NCI-H2081 treated with DMSO at 0.1 percent for 48 hours (cell line): ENCODE results near the gene RALGAPA2.
A peak's percentile ranks its signal among the peaks of the same experiment; 100 is the strongest.

Experiments
- DNase-seq: peaks from one replicate; lab custom pipeline; 2025; lab: John Stamatoyannopoulos, UW

The RALGAPA2 gene

DNA sequence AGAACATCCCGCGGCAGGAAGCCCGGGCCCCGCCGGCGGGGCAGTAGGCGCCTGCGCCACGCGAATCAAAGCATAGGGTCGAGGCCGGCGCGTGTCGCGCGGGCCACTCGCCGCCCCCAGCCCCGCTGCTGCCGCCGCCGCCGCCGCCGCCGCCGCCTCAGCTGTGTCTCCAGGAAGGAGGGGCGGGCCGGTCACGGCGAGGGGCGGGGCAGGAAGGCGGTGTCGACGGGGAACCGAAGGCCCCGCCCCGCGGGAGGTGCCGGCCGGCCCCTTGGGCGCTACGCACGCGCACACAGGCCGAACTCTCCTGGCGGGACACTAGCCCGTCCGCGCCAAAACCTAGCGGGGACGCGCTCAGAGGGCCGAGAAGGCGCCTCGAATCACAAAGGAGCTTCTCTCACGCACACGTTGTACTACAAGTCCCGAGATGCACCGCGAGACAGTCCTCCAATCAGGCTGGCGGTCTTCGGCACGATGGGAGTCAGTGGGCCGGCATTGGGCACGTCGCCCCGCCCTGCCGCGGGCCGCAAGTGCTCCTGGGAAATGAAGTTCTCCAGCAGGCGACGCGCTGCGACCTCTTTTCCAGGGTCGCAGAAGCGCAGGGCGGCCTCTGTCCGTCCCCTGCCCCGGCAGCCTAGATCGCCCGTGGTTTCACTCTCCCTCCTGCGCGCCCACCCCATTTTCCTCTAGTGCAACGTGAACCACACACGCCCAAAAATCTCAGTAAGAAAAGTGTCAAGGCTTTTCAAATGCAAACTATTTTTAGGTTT, at the start of gene RALGAPA2:
Gene RALGAPA2, minus strand, starts transcription at position 171 of the 770 bp plus-strand sequence. Its CDS starts 164 bp downstream, at position 7.
- DNase-seq, result peak; percentile 90

DNA sequence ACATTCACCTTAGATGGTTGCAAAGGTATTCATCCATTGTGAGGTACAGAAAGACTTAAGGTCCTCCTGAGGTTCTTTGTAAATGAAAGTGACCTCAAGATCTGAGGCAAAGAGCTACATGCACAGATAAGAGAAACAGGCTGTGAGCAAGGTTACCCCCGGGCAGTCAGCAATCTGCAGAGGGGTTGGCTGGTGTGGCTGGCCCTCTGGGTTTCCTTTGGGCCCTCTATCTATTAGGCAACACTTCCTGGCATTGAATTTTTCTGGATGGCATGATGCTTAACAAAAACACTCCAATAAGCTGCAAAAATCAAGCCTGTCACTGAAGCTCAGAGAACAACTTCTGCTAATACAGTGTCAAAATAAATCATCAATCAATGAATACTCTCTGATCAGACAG, 48.9 kb upstream of the RALGAPA2 start:
- no peak for DNase-seq

DNA sequence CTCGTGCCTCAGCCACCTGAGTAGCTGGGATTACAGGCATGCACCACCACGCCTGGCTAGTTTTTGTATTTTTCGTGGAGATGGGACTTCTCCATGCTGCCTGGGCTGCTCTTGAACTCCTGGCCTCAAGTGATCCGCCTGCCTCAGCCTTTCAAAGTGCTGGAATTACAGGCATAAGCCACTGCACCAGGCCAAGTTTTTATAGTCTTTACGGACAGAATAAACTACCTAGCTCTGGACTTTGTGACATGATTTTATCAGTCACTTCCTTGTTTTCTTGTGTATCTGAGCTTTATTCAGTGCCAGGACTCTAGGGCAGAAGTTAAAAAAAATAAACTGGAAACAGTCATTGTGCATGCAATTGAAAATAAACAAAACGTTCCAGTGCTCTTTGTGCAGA, 46.7 kb upstream of the RALGAPA2 start:
- no peak for DNase-seq

DNA sequence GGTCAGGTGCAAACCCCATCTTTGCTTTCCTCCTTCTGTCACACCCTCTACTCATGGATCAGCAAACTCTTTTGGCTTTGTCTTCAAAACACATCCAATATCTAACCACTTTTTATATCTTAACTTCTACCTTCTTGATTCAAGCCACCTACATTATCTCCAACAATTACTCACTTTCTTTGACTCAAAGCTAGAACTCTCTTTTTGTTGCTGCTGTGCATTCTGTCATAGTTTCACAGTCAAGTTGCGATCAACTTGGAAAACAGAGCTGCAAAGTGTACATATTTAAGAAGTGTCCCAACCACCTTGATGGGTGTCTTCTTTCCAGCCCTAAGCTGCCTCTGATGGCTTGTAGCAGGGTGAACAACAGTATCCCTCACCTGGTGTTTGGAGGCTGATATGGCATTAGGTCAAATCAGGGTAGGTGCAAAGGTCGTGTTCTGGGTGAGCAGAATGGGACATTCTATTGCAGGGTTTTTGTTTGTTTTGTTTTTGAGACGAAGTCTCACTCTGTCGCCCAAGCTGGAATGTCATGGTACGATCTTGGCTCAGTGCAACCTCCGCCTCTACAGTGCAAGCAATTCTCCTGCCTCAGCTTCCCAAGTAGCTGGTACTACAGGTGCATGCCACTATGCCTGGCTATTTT, 43.4 kb upstream of the RALGAPA2 start:
- no peak for DNase-seq

DNA sequence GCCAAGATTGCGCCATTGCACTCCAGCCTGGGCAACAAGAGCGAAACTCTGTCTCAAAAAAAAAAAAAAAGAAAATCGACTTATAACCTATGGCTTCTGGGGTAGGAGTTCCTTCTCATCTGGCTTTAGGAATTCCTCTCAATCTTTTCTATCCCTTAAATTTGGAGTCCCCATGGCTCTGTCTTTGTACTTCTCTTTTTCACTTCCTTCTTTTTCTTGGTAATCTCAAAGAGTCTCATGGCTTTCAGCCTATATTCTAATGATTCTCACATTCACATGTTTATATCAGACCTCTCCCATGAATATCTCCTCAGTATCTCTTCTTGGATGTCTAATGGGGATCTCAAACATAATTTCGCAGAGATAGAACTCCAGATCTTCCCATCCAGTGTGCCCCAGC, 42.8 kb upstream of the RALGAPA2 start:
- no peak for DNase-seq

DNA sequence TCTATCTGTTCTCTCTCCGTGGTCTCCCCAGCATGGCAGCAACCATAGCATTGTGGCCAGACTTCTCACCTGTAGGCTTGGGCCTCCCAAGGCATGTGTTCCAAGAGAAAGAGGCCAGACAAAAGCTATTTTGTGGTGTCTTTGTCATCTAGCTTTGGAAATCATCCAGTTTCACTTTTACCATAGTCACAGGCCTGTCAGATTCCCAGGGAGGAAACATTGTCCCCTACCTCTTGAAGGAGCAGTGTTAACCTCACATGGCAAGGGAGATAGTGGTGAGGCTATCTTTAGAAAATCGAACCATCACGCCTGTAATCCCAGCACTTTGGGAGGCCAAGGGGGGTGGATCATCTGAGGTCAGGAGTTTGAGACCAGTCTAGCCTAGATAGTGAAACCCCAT, 42.3 kb upstream of the RALGAPA2 start:
- DNase-seq, result no peak

DNA sequence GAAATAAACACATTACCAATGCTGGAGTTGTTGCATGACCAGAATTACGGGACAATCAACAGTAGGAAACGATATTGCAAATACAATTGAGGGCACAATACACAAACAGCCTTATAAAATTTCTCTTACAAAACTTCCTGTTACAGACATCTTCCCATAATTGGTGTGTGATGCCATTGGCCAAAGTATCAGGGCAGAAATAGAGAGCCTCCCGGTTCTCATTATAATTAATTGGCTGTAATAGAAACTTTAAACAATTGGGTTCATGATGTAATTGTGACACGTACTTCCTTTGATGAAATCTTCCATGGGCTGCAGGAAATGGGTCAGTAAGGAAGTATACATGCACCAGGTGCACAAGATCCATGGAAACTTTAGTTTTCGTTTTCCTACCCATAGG, 40.3 kb upstream of the RALGAPA2 start:
- DNase-seq, result no peak

DNA sequence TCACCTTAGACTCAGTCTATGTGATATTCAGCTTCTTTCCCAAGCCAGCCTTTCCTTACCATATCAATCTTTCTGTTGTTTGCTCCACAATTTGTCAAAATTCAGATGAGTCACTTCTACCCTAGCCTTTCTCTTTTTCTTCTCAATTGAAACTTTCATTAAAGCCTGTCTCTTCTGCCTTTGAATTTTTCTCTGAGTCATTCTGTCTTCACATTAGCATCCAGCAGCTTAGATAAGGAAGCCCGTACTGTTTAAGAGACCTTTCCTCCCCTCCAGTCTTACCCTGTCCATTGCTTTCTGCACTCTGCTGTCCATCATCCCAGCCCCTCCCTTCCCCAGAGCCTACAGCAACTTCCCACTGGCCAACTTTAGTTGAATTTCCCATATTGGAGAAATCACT, 34.9 kb upstream of the RALGAPA2 start:
- no peak for DNase-seq

DNA sequence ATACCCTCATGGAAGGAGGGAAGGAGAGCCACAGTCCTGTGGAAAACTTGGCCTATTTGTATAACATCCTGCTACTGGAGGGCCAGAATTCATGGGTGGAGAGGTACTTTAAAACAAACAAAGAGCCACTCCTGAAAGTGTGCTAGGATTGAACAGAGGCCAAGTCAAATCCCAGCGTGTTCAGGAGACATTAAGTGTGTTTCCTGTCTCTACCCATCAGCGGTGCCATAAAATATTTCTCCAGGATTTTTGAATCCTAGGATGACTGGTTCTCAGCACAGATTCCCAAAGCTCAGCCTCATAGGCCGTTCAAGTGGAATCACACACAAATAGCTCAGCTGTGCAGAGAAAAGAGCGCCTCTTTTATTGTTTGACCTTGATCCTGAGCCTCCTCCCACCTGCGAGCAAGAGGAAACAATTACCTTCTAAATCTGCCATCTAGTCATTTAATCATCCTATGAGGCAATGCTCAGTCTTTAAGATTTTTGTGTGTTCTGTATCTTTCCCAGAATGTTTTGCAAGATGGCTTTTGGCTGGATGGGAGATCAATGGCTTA, 31.8 kb upstream of the RALGAPA2 start:
- no peak for DNase-seq

DNA sequence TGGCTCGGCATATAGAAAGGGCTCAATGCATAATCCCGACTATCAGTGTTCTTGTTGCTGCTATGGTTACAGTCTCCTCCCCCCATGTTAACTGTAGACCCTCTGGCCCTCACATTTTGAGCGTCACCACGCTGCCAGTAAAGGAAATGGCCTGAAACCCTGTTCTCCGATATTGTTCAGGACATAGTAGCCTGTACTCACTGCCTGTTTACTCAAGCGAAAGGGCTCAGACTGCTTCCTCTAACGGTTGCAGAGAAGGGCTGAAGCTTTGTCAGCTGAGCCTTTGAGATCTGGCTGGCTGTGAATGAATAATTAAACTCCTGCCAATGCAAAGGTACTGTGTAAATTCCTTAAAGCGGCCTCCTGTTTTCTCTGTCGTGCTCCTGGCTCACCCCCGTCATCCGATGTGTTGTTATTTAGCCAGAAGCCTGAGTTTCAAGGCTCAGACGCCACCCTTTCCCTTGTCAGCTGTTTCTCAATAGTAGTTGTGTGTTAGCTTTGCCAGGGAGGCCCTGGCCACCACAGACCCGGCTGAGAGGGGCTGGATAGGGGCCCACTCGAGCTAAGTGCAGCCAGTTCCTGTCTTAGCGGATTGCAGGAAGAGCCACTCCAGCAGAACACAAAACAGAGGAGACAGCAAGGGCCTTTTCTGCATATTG, 31.2 kb upstream of the RALGAPA2 start:
- peak; percentile 4 for DNase-seq

DNA sequence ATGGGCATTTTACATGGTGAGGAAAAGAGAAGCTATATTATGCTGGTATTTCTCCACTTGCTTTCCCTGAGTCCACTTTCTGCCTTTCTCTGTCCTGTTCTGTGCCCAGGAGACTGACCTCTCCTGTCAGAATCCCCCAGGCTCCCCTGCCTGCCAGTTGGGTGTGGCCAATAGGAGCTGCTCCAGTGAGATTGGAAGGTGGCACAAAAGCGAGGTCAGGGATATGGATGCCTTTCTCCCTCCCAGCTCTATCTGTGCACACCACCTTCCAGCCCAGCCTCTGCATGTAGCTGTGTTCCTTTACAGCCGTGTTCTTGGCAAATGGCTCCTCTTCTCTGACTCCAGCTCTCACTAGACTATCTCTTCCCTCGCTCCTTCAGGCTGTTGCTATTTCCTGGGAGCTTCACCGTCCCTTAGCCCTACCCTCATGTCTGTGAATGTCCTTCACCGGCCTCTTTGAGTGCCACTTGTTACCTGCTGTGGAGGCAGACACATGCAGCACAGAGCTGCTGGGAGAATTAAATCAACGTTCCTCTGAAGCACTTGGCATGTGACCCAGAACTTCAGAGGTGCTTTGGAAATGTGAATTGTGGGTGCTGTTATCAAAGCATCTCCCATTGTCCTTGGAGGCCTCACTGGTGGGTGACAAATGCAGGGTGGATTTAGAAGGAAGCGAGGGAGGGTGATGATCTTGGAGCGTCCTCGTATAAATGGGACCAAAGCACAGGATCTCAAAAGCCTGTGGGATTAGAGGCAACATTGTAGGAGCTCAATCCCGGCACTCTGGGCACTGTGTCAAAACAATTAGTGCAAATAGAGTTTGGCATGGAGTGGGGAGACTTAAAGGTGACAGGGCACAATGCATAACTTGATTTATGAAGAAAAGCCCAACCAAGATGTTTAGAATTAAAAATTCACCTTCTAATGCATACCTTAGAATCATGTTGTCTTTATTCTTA, 28.9 kb upstream of the RALGAPA2 start:
- no peak for DNase-seq

DNA sequence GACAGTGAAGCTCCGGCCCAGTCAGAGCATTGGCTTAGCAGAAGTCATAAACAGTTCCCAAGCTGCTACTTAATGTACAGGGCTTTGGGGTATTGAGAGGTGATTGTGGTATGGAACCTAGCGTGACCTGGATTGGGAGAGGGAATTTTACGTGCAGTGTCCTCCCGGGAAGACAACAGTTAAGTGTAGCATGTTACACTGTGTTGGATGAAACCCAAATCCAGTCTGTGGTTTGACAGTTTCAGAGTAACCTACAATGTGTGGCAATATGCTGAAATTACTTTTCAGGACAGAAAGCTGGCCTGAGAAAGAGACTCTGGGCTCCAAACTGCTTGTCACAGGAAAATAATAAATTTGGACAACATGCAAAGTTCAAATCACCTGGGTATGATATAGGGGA, 28.1 kb upstream of the RALGAPA2 start:
- DNase-seq, result no peak

DNA sequence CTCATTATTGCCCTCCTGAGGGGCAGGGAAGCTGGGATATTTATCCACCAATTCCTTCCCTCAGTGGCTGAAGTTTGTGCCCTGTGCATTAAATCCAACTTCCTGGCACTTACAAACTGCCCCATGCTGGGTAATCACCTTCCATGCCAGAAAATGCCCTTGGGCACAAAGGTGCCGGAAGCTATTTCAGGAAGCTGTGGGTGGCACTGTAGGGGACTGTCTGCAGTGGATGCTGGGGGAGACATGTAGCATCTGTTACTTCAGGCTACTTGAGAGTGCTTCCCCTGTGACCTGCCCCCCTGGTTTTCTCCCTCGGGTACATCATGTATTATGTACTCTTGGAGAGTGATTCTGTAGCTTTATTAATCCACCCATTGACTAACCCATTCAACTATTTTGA, 24.7 kb upstream of the RALGAPA2 start:
- DNase-seq, result no peak

DNA sequence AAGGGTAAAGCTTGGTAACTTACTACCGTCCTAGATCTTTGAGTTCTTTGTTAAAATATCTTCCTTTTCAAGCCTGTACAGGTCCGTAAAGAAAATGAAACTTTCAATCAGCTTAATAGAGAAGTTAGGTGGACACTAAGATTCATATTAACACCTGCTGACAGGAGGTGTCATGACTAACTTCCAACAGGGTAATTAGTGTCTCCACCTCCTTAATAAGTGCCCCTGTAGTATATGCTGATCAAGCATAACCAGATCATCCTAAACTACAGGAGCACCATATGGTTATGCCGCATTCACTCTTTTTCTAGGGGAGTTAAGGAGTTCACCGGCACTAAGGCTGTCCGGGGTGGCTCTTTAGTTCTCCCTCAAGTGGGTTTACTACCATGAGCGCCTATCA, 23.9 kb upstream of the RALGAPA2 start:
- DNase-seq, result no peak

DNA sequence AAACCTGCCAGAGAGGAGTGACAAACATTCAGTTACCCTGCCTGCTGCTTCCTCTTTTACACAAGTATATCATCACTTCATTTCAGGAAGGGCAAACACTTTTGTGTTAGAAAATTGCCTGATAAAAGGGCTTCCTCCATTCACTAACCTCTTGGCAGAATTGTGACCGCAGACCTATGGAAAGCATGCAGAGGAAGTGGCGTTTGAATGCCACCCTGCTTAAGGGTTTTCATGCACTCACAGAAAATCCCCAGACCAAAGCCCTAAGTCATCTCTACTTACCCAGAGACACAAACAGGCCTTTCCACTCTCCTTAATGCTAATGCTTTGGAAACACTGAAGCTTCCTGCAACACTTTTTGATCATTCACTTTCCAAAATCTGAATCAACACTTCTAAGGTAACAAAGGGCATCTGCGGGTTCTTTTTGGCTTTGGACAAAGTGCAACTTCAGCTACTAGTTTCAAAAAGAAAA, 22.1 kb upstream of the RALGAPA2 start:
- no peak for DNase-seq

DNA sequence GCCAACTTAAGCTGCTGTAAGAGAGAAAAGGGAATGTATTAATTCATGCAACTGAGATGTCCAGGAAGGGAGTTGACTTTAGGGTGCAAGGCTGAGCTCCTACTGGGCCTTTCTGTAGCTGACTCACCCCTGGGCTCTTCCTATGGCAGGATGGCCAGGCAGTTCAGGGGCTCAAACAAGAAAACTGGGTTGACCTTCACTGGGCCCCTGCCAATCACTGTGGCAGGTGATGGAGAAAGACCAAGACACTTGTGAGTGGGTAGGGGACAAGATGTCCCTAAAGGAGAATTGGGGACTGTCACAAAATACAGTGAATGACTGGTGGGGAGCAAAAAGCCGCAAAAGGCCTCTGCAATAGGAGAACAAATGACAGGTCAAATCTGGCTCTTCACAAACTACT, 21.5 kb upstream of the RALGAPA2 start:
- no peak for DNase-seq

DNA sequence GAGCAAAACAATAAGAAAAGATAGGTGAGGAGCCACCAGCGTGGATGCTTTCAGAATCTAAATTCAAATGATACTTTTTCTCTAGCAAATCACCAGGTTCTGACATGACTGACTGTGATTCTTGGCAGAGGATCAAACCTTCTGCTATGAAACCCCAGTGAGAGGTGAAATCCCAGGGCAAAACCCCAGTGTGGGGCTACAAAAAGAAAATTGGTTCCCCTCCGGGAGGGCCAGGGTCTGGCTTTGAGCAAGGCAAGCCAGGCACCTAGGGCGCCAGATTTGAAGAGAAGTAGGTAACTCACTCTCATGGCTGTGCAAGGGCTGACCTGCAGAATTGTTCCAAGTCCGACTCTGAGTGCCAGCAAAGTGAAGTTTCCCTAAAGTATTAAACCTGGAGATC, 20.2 kb upstream of the RALGAPA2 start:
- DNase-seq, result no peak

DNA sequence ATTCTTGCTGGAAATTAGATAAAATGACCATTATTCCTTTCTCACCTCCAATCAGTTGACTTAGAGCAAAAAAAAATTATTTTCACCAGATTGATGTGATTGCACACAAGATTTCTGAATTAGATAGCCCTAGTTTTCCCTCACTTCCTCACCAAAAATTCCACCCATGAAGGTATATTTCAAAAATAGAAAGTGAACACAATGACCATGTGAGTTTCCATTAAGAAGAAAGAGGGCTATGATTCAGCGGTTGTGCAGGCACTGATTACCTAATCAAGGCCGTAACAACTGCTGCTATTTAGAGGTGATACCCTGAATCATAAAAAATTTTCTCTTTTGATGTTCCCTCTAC, 19.5 kb upstream of the RALGAPA2 start:
- DNase-seq, result no peak

DNA sequence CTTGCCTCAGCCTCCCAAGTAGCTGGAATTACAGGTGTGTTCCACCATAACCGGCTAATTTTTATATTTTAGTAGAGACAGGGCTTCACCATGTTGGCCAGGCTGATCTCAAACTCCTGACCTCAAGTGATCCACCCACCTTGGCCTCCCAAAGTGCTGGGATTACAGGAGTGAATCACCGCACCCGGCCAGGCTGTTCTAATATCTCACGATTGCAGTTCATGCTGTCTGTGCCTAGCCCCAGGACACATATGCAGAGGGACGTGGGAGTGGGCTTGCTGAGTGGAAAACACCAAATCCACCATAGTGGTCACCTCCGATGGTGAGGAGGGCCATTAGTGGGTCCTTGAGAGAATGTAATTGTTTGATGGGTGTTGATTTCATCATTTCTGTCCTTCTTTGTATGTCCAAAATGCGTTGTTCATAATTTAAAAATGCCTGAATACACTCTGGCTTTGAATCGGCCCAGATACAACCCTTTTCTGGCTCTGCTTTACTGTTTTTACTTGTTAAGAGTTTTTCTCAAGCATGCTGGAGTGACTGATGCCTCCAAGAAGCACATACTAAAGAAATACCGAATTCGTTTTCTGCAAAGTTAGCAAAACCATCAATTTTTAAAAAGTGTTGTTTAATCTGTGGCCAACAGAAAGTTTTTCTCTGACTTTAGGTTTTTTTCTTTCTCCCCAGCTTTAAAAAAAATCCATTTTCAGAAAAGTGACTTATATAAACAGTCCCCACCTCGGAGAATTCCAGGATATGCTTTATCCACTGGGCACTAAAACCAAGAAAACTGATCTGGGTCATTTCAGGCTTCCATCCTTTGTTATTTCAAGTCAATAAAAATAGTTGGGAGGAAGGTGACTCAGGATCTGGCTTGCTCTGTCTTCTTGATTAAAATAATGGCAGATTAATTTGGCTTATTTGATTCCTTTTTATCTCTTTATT, 18.8 kb upstream of the RALGAPA2 start:
- no peak for DNase-seq

DNA sequence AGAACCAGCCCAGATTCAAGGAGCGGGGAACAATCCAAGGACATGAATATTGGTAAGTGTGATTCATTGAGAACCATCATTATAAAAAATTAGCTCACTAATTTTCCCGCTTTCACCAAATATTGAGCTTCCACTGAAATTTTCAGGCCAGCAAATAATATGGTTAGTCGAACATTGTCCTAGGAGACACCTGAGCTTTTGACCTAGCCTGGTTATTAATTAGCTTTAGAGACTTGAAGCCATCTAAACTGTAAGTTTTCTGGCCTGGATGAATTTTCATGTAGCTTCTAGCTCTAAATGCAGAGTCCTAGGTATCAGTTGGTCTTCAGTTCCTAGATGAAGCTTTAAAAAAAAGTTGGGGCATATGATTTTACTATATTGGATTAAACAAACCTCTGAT, 17.1 kb upstream of the RALGAPA2 start:
- DNase-seq, result no peak

DNA sequence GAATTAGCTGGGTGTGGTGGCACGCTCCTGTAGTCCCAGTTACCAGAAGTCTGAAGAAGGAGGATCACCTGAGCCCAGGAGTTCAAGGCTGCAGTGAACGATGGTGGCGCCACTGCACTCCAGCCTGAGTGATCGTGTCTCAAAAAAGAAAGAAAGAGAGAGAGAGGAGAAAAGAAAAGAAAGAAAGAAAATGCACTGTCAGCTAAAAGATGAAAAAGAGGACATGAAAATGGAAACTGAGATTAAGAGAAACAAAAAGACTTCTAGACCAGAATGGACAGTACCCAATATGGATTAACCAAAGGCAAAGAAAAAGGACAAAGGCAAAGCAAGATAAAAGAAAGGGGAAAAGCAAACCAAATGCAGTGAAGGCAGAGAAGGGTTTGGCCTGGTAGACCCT, 9.0 kb upstream of the RALGAPA2 start:
- DNase-seq, result no peak
